Subcutaneous adipose tissue (tissue), 4 donors: ENCODE data around the gene PLD3. TPM values are rescaled to one million over a fixed set of nuclear protein-coding genes. Genes with fewer than 3 reads are reported as not detected.

ENCODE experiments used
- CTCF ChIP-seq: fragments of 450-650 bp; IDR thresholded peaks from one replicate; pipeline ENCODE4 v1.5.1; 2016; ENCODE audit warnings: low read depth, mild to moderate bottlenecking, control low read depth, antibody characterized with exemption, moderate library complexity
- total RNA-seq, 4 donors: library from RNA; depleted of rRNA; stranded (reverse); fragments of >200 nt; gene quantifications; one replicate each; pipeline ENCODE4 v1.1.0, GENCODE V29; 2016

PLD3 gene
- total RNA-seq, 4 donors from 2014 or later, result 142 to 1,114 (median 314) TPM

- no peak for TF ChIP-seq CTCF
These were observed 70.6 kb downstream of the PLD3 start for GRCh38 chr19:40419066-40419612.

GRCh38 chr19:40419780-40420179 lies 71.3 kb downstream of the PLD3 start:
- TF ChIP-seq CTCF, result no peak

GRCh38 chr19:40420451-40420765 lies 71.9 kb downstream of the PLD3 start:
- no peak for TF ChIP-seq CTCF

GRCh38 chr19:40420766-40421765 lies 72.6 kb downstream of the PLD3 start:
- no peak for TF ChIP-seq CTCF

- no peak for TF ChIP-seq CTCF
These were observed 73.7 kb downstream of the PLD3 start for GRCh38 chr19:40421993-40422747.

GRCh38 chr19:40422748-40423566 lies 74.5 kb downstream of the PLD3 start:
- no peak for TF ChIP-seq CTCF
